Fibroblast of pulmonary artery (primary cell): ENCODE data around the gene MB.
"Not testable (repeated sequence)": the region's sequence is repeated elsewhere in the genome, so short reads cannot be mapped to it uniquely, and the experiment has no call there.

Experiments
- DNase-seq: peaks from one replicate; pipeline ENCODE4 v3.0.0-alpha.2; 2010; ENCODE audit warnings: low read depth
- H3K4me3 ChIP-seq: replicated peaks from 2 replicates; pipeline ENCODE4 v1.5.1; 2011; ENCODE audit warnings: low read depth, mild to moderate bottlenecking, control low read depth, low read length, moderate library complexity
- CTCF ChIP-seq: IDR thresholded peaks from 2 replicates; pipeline ENCODE4 v1.5.1; 2011; ENCODE audit warnings: mild to moderate bottlenecking, control low read depth, low read length, inconsistent platforms; ENCODE audit errors: missing control alignments

The MB gene

GRCh38 chr22:35617137-35617755 is at the start of gene MB:
Gene MB, minus strand, starts transcription at chr22:35617329. Its CDS starts 72 bp downstream, at chr22:35617257.
- DNase-seq: no peak
- no peak within 1 kb of the TSS for H3K4me3 ChIP-seq
- TF ChIP-seq CTCF: no peak

- not testable (repeated sequence) for DNase-seq, H3K4me3 ChIP-seq
Measured at GRCh38 chr22:35666699-35667098, 49.6 kb upstream of the MB start.

GRCh38 chr22:35664955-35665587 is 47.9 kb upstream of the MB start:
- H3K4me3 ChIP-seq: no peak overlapping the region
- no peak for DNase-seq
- TF ChIP-seq CTCF: no peak

- DNase-seq: peak; percentile 35
- no peak overlapping the region for H3K4me3 ChIP-seq
- no peak for TF ChIP-seq CTCF
Measured at GRCh38 chr22:35663371-35663770, 46.2 kb upstream of the MB start.

- no peak overlapping the region for H3K4me3 ChIP-seq
Measured at GRCh38 chr22:35662914-35663313, 45.8 kb upstream of the MB start.

GRCh38 chr22:35661464-35661863 is 44.3 kb upstream of the MB start:
- no peak for TF ChIP-seq CTCF
- no peak for DNase-seq
- no peak overlapping the region for H3K4me3 ChIP-seq

More at GRCh38 chr22:35662914-35663313, 45.8 kb upstream of the MB start:
- TF ChIP-seq CTCF: no peak
- no peak for DNase-seq

- no peak for DNase-seq
- H3K4me3 ChIP-seq: no peak overlapping the region
- TF ChIP-seq CTCF: no peak
Measured at GRCh38 chr22:35660291-35661127, 43.4 kb upstream of the MB start.
